GM21447 (cell line): ENCODE measurements around the gene PDLIM5.

Experiments used
- ATAC-seq: cut with Tn5 transposase; IDR thresholded peaks from one replicate; pipeline ENCODE4 v1.9.1; 2021; ENCODE audit not compliant: unreplicated experiment

Gene PDLIM5

DNA sequence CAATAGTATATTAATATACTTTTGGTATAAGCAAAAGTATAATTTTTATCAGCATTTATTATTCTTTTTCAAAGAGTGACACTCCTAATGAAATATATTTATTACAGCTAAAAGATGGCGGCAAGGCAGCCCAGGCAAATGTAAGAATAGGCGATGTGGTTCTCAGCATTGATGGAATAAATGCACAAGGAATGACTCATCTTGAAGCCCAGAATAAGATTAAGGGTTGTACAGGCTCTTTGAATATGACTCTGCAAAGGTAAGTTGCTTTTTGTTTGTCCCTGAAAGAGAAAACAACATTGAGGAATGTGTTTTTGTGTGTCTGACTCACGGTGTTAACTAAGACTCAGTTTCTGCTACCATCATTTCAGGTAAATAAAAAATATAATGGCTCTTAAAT is 71.9 kb downstream of the PDLIM5 start:
- ATAC-seq = no peak

DNA sequence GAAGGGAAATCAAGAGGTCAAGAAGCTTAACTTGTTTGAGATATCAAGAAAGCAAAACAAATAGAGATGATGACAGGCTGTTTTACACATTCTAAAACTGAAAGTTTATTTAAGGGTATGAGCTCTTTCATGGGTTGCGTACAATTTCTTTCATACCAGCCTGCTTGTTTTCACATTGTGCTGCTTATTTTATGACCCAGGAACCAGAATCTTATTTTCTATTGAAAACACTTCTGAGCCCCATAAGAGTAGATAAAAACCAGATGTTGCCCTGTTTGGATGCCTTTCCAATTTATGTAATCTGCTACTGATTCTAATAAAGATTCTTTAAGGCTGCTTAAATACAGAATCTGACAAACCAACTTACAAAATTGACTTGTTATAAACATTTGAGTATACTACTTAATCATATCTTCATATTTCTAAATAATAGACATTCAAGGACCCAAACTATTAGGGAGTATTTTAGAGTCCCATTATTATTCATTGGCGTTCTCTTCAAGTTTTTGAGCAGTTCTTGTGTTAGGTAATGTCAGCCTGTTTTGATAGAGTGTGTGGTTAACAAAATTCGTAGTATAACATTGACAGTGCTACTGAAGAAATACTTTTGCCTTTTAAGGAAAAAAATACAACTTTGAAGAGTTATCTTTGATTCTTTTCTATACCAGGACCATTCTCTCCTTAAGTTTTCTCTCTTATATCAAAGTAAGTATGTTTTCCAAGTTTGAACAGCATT is 74.4 kb downstream of the PDLIM5 start:
- ATAC-seq = peak; percentile 76

DNA sequence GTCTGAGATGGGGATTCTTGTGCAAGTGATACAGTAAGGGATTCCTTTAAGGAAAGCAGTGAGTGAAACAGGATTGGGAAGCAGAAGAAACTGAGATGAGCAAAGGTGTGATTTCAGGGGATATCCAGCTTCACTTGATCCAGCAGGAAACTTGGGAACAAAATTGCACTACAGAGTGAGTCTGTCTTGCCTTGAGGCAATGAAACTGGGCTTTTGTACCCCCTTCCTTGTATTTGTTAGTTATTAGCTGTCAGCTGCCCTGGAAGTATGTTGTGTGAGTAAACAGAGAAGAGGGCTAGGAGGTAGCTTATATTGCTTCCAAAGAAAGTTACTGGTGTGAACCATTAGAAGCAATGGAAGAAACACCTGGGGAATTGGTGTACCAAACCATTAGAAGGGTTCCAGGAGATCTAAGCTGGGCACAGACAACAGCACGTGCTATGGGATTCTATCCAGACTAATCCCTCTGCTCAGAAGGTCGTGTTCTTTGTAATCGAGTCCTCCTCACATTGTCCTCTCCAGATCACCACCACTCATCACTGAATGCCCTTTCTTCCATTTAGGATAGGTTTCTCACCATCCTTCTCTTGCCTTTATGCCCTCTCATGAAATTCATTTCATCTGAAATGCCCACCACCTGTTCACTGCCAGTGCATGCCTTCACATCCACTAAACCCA is 76.0 kb downstream of the PDLIM5 start:
- ATAC-seq = no peak

DNA sequence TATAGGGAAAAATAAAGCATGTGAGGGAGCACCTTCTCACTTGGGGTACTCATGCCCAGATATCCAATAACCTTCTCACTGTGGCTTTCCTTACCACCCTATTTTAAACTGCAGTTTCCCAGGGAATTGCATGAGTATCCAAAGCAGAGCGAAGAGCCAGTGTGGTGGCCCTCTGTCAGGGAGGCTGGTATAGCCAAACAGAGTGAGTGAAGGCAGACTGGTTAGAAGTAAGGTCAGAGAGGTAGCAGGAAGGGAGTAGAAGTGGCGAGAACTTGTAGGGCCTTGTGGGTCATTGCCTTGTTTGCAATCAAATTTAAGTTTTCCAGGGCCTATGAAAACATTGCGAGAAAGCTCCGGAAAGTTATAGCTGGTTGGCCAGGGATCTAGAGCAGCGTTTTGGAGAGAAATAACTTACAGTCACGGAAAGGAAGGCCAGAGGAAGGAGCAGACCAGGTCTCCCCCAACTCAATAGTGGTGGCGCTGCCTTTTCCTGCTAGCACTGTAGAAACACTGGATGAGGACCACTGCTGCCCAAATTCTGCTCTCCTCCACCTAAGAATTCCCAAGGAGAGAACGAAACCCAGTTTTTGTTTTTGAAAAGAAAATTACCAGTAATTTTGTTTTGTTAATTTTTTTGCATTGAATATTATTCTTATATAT is 77.2 kb downstream of the PDLIM5 start:
- no peak for ATAC-seq

DNA sequence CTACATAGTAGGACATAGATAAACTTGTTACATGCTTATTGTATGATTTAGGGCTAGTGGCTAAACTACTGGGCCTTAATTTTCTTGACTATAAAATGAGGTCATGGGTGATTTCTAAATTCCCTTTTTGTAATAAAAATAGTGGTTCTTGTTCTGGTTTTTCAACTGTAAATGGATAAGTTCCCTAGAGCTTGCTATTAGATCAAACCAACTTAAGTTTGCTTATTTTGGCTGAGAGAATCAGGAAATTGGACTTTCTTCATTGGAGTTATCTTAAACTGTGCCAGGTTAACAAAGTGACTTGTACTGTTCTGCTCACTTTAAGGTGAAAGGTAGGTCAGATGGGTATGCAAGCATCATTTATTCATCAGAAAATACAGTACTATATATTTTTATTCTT is 78.3 kb downstream of the PDLIM5 start:
- ATAC-seq = no peak

DNA sequence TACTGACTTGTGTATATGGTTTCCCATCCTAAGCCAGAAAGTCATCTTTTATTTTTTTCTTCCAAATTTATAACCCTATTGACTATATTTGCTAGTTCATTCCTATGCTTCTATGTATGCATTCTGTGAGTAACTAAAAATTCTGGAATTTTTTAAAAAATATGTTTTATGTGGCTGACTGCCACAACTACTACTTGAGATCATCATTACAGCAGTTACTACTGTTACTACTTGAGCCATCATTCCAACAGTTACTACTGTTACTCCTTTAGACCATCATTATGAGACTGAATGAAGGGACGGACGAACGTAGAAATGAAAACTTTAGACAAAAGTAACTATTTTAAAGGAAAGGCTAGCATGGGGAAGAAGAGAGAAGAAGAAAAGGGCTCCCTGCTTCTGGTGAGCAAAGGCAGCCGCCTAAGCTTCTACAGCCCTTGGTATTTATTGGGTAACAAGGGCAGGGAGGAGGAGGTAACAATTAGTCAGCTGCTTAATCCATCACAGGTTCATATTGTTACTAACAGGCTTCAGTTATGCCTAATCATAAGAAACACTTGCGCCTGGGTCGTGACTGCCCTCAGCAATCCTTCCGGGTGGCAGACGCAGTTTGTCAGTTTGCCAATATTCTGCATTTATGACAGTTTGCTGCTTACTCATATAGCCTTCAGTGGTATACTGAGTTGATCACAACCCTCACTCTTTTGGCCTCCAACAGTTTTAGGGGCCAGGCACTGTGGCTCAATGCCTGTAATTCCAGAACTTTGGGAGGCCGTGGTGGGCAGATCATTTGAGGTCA is 80.4 kb downstream of the PDLIM5 start:
- ATAC-seq = no peak

DNA sequence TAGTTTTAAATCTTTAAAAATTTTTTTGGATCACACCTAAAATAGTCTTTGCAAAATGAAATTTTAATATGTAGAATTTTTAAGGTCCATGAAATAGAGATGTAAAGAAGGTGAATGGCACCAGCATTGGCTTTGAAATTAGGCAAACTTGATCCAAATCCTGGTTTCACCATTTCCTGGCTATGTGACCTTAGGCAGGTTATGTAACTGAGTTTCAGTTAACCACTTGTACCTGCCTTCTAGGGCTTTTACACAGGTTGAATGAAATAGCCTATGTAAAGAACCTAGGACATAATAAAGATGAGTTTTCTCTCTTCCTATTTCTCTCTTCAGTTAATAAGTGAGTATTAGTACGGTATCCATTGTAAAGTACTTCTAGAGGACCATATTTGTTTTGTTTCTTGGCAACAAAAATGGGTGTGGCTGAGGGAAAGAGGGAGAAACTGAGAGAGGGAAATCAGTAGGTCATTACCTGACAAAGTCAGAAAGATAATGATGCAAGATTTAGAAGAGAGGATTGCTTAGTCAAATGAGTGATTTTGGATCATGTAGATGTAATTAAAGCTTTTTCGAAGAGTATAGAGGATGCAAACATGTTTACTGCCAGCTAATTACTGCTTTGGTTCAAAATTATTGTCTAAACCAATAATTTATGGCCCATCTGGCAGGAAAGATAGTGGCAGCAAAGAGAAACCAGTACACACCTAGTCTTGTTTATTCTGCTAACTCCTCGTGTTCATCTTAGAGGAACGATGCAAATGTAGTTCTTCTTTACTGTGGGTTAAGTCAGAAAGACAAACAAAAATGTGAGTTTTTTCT is 81.9 kb downstream of the PDLIM5 start:
- ATAC-seq = no peak

DNA sequence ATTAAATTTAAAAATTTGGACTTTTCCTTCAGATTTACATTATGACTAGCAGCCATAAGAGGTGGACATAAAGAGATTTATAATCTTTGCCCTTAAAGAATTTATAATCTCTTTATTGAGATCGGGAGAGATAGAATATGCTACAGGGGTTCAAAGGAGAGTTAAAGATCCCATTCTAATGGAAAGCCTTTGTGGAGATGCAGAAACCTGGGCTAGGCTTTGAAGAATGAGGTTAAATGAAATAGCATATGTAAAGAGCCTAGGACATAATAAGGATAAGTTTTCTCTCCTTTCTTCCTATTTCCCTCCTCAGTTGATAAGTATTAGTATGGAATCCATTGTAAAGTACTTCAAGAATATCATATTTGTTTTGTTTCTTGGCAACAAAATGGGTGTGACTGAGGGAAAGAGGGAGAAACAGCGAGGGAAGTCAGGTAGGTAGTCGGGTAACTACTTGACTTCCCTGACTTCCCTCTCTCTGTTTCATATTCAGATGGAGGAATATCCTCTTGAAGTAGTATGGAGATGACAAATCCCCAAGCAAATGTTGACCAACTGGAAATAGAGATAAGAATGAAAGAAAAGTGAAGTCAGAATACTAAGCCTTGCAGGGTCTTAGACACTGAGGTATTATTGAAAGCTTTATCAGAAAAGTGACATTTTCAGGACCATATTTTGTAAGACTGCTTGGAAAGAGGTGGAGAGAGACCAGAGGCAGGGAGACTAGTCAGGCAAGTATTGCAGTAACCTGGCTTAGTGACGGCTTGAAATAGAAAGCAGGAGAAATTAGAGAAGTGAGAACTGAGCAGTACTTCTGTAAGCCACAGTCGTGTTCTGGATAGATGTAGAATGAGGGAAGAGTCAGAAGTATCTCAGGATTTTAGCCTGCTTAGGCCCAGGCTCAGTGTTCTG is 82.9 kb downstream of the PDLIM5 start:
- ATAC-seq = peak; percentile 90

DNA sequence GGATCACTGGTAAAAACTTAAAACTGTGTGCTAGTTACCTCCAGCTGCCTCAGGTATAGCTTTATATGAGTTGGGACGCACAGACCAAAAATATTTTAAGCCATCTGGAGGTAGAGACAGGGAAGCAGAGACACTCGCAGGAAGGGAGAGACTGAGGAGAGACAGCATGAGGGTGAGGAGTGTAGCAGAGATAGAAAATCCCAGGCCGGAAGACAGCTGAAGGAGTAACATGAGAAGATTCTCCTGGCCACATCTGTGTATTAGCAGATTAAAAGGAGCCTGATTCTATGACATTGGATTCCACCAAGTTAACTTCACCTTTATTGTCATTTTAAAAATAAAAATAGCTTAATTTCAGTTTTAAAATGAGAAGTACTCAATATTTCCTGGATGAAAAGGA is 84.3 kb downstream of the PDLIM5 start:
- no peak for ATAC-seq

DNA sequence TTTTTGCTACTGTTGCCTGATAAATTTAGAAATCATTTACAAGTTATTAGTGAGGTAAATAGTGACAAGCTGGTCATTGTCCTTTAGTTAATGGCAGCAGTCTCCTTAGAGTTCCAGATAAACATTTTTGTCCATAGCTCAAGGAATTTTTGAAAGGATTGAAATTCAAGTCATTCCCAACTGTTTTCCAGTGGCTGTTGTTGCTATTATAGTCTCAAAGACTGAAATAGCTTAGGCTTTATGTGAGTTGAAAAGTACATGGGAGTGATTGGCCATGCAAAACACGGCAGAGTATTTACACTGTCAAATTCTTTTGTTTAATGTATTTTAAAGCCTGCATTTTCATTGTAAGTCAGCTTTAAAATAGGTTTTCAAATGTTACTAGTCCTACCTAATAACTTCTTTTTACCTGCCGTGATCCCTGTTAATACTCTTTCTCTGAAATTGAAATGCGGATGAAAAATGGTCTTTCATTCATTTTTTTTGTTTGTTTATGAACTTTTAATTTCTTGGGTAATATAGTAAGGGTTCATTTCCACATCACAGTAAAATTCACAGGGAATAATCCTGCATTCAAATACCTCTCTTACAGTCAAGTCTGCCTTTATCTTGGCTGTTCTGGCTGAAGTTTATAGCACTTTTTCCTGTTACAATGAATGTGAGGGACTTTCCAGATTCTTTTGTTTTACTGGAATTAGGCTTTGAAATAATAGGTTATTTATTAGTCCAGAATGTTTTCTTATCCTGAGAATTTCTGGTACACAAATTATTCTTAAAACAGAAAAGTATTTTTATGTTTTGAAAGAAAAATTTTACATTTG is 85.1 kb downstream of the PDLIM5 start:
- ATAC-seq = no peak

DNA sequence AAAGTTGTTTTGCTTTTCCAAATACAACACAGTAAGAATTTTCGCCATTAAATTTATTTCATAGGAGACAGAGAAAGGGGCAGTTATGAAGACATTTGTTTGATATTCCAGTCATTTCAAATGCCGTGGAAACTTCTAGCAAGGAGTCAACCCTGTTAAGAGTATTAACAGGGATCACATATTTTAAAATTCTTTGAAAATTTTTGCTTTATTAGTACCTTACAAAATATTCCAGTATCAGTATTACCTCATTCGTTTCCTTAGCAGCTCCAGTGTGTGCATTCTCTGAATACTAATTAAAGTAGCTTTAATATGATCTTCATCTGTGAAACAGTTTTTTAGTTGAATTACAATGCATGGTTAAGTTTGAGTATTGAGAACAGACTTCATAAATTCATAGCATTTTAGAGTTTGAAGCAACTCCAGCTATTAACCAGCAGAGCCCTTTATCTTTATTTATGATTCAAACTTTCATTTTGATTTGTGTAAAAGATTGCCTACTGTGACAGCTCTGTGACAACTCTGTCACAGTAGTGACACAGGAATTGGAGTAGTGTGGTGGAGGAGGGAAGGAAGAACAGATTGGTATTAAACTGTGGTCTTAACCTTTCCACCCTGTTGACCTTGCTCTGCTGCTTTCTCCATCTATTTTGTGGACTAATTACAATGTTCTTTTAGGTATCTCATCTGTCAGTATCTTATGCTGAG is 86.3 kb downstream of the PDLIM5 start:
- no peak for ATAC-seq

DNA sequence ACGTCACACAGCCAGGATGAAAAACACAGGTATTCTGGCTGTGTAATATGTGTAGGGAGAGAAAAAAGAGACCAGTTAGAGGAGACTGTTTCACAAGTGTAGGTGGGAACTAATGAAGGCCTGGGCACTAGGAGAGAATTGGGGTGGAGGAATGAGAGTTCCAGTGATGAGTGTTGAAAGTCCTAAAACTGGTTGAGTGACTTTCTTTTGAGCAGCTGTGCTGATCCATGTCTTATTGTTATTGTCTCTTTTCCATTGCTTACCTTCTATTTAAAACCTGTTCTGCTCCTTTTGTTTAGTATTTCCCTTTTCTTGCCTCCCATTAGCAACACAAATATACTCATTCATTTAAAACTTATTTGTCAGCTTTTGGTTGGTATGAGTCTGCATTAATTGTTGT is 88.7 kb downstream of the PDLIM5 start:
- ATAC-seq = no peak

DNA sequence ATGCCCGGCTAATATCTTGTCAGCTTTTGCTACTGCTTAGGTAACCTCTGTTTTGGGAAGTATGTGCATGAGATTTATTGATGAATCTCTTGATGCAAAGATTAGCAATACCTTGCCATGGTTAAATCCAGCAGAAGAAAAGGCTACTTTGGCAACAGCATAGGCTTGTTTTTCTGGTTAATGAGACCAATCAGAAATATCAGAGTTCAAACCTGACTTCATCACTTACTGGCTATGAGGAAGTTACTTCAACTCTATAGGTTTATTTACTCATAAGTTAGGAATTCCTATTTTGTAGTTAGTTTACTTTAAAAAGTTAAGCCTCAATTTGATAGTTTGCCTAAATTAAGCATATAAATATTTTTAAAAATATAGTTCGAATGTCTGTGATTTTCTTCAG is 93.1 kb downstream of the PDLIM5 start:
- ATAC-seq = no peak

DNA sequence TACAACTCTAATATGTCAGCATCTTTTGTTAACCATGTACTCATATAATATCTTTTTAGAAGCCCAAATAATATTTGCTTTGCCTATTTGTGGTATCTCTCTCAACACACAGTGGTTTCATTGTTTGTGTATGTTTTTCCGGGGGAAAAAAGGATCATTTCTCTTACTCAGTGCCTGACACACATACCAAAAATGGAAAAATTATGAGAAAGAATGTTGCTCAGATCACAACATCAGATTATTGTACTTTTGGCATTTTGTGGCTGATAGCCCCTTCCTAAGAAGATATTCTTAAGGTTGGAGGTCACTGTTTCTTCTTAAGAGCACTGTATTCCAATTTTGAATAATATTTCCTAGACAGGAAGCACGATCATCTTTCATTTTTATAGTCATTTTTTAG is 93.6 kb downstream of the PDLIM5 start:
- no peak for ATAC-seq

DNA sequence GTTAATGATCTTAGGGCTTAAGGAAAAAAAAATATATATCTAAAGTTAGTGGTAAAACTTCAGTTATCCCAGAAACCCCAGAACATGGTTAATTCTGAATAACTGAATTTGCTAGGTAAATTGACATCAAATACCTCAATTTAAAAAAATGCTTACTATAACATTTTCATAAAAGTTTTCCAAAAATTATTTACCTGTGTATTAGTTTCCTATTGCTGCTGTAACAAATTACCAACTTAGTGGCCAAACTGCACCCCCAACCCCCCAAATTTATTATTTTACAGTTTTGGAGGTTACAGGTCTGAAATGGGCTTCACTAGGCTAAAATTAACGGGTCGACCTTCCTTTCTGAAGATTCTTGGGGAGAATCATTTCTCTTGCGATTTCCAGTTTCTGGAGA is 95.2 kb downstream of the PDLIM5 start:
- no peak for ATAC-seq

DNA sequence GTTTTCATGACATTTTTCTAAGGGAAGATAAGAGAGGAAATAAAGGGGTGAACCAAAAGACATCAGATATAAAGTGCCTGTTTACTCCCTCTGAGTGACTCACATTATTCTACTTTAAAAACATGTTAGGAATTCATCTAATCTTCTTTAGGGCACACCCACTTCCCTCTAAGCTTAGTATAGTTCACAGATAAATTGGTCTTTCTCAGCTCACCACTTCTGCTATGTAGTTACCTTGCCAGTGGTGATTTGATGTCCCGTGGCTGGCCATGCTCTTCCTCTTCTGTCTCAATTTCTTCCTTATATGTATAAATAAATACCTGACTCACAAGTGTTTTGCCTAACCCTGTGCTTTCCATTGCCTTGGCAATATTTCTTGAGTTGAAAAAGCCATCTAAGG is 96.8 kb downstream of the PDLIM5 start:
- ATAC-seq = no peak

DNA sequence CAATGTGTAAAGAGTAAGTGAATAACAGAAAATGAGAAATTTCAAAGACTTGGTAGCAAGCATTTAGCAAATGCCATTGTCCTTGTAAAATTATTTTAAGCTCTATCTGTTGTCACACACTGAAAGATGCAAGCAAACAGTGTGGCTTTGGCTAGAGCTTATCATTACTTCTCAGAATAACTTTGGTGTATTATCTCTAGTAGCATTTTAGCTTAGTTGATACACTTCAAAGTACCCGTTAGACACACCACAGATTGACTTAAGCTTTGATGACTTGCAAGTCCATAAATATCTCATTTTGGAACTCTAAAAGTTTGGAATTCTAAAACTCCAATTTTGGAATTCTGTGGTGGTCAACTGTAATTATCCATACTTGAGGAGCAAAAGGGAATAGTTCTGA is 98.6 kb downstream of the PDLIM5 start:
- no peak for ATAC-seq

DNA sequence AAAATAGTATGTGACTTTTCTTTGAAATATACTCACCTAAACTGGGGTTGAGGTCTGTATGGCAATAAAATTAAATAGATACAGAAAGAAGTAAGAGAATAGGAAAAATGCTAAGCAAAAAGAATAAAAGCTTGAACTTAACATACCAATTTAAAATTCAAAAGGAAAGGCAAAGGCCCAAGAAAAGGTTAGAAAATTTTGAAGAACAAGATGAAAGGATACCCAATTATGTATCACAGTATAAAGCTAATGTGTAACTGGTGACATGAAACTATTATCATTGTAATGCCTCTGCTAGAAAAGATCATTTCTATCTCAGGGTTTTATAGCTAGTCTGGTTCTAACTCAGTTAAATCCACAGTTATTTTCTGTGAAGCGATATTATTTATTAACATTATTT is 99.1 kb downstream of the PDLIM5 start:
- ATAC-seq = no peak
